Fibroblast of pulmonary artery (primary cell): ENCODE measurements around the gene KATNIP.
A peak's percentile ranks its signal among the peaks of the same experiment; 100 is the strongest.

Source experiments
- DNase-seq: peaks from one replicate; pipeline ENCODE4 v3.0.0-alpha.2; 2010; ENCODE audit warnings: low read depth
- H3K4me3 ChIP-seq: replicated peaks from 2 replicates; pipeline ENCODE4 v1.5.1; 2011; ENCODE audit warnings: low read depth, mild to moderate bottlenecking, control low read depth, low read length, moderate library complexity
- CTCF ChIP-seq: IDR thresholded peaks from 2 replicates; pipeline ENCODE4 v1.5.1; 2011; ENCODE audit warnings: mild to moderate bottlenecking, control low read depth, low read length, inconsistent platforms; ENCODE audit errors: missing control alignments

KATNIP gene

GRCh38 chr16:27549746-27550581, at the start of gene KATNIP, which contains the start of gene GTF3C1:
Gene KATNIP, plus strand, starts transcription at chr16:27550144. Its CDS starts 27 bp downstream, at chr16:27550171.
Gene GTF3C1, minus strand, starts transcription at chr16:27549913. Its CDS starts 23 bp downstream, at chr16:27549890.
- DNase-seq = peak; percentile 98
- peak within 1 kb of the TSS; percentile 100 for H3K4me3 ChIP-seq
- no peak for TF ChIP-seq CTCF

DNA sequence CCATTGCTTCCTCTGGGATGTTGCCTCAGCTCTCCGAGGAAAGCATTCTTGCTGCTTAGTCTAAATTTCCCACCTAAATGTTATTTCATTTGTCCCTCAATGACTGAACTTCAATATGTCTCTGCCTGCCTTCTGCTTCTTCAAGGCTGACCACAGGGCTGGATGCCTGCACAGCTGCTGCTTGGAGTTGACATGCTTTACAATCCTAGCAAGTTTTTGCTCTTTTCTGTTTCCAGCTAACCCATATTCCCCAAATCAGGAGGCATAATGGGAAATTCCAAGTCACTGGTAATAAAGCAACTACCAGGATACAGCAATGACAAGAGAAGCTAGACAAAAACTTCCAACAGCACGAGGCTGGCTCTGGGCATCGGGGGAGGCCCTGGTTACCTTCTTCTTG, 49.1 kb upstream of the KATNIP start:
- DNase-seq = no peak
- no peak overlapping the region for H3K4me3 ChIP-seq
- TF ChIP-seq CTCF = no peak

DNA sequence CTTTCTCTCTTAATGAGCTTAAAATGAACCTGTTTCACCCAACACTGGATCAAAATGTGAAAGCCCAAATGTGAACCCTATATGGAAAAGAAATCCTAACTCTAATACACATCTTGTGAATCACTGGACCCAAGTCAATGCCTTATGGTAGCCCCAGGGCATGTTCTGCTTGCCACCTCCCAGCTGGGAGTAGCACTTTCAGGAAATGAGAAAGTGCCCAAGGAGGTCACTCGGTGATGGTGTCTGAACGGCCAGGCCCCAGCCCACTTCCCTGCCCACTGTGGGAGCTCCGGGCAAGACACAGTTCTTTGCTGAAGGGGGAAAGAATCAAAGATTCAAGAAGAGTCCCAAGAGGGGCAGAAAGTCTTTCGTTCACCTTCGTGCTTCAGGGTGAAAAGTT, 46.3 kb upstream of the KATNIP start:
- H3K4me3 ChIP-seq = no peak overlapping the region
- no peak for DNase-seq
- TF ChIP-seq CTCF = no peak

DNA sequence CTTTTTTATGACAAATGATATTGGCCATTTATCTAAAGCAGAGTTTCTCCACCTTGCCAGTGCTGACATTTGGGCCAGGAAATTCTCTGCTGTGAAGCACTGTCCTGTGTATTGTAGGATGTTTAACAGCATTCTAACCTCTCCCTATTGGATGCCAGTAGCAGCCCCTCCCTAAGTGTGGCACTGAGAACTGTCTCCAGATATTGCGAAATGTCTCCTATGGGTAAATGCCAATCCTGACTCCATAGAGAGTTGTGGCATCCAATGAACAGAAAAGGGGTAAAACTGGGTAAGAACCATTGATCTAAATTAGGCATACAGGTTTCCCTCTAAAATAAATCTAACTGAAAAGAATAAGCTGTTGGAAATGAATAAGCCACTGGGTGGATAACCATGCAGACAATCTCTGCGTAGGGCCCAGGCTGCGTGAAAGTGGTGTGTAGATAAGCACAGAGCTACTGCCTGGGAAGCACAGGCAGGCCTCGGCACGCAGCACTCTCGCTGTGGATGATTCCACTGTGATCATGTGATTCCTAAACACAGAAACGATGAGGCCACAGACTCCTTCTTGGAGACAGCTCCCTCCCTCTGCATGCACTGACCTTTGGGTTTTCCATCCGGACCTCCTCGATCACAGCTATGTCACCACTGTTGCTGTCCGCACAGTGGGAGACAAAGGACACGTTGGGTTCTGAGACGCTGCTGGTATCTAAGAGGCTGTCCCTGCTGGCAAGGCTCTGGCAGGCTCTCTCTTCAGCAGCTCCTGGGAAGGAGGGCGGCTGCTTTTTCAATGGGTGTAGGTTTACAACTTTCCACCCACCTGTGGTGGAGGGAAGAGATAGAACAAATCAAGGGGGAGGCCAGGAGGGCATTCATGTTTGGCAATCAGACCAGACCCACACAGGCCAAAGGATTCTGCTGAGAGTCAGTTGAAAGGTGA, 44.4 kb upstream of the KATNIP start:
- DNase-seq = peak; percentile 20
- no peak for TF ChIP-seq CTCF
- no peak overlapping the region for H3K4me3 ChIP-seq

DNA sequence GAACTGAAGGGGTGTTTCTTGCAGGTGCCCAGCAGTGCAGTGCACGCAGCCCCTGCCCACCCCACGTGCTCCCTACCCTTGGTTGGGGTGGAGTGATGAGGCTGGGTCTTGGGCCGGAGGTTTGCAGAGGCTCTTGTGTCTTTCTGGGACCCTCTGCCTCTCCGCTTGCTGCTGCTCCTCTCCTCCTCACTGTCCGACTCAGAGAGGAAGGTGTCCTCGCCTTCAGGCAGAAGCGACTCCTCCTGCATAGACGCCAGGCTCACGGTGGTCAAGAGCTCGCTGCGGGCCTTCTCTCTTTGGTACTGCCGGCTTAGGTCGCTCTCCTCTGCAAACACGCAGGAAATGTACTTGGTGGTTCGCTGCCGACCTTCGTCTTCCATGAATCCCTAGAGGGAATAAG, 43.2 kb upstream of the KATNIP start:
- DNase-seq = no peak
- H3K4me3 ChIP-seq = no peak overlapping the region
- TF ChIP-seq CTCF = no peak

DNA sequence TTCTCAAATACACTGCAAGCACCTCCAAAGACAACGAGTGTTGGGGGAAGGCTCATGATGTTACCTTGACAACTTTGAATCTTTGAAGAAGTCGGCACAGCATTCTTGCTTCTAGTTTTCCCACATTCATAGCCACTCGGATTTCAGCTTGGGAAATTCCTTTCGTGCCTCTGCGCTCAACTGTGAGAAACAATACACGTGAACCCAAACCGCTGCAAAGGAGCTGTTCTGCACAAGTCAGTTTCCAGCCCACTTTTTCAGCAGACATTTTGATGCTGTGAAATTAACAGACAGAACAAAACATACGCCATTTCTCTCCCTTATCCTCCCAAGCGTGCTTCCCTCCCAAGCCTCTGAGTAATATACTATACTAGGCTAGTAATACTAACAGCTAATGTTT, 41.5 kb upstream of the KATNIP start:
- TF ChIP-seq CTCF = no peak

More for the DNA sequence above, 41.5 kb upstream of the KATNIP start:
- no peak for DNase-seq
- no peak overlapping the region for H3K4me3 ChIP-seq
